ENCODE data around the gene CLN3. TPM values are rescaled to one million over a fixed set of nuclear protein-coding genes. Genes with fewer than 3 reads are reported as not detected.
"Not testable (repeated sequence)": the region's sequence is repeated elsewhere in the genome, so short reads cannot be mapped to it uniquely, and the experiment has no call there.

The CLN3 gene
- total RNA-seq, 1 experiment from 2014 or later: 19.7 TPM

- no peaks in the 10 kb centered on the region for H3K27me3 Mint-ChIP-seq (ENCODE audit: insufficient read depth, unreplicated experiment)
- ChIA-PET CTCF (no interaction called here), POLR2A (no interaction called here)
- TF ChIP-seq CTCF (IDR thresholded peaks at IDR 0.05; ENCODE audit: unreplicated experiment): no peak
- no peaks in the 10 kb centered on the region for H3K9me3 Mint-ChIP-seq (ENCODE audit: unreplicated experiment)
- H3K4me3 Mint-ChIP-seq (ENCODE audit: unreplicated experiment): no peak overlapping the region
- H3K27ac Mint-ChIP-seq (ENCODE audit: low read depth, unreplicated experiment): peak overlapping the region; percentile 69
- DNase-seq (ENCODE audit: unreplicated experiment): no peak
- peaks cover 48% of the 10 kb centered on the region for H3K36me3 Mint-ChIP-seq (ENCODE audit: insufficient read depth, unreplicated experiment)
- intact Hi-C loops (cut with micrococcal nuclease): no loop called here
- no peaks in the 10 kb centered on the region for H3K4me1 Mint-ChIP-seq (ENCODE audit: insufficient read depth, unreplicated experiment)
- no TSS peak for BruUV-seq (replicated peaks)
Observed at GRCh38 chr16:28473714-28474265, 18.1 kb downstream of the CLN3 start.

- CTCF ChIA-PET; intact Hi-C loops (cut with micrococcal nuclease); H3K4me1 Mint-ChIP-seq (ENCODE audit: insufficient read depth, unreplicated experiment); H3K27ac Mint-ChIP-seq (ENCODE audit: low read depth, unreplicated experiment); POLR2A ChIA-PET; H3K36me3 Mint-ChIP-seq (ENCODE audit: insufficient read depth, unreplicated experiment); BruUV-seq (replicated peaks); H3K9me3 Mint-ChIP-seq (ENCODE audit: unreplicated experiment); H3K4me3 Mint-ChIP-seq (ENCODE audit: unreplicated experiment); DNase-seq (ENCODE audit: unreplicated experiment); H3K27me3 Mint-ChIP-seq (ENCODE audit: insufficient read depth, unreplicated experiment): not testable (repeated sequence)
Observed at GRCh38 chr16:28447081-28447480, 44.8 kb downstream of the CLN3 start.

- H3K4me1 Mint-ChIP-seq (ENCODE audit: insufficient read depth, unreplicated experiment); BruUV-seq (replicated peaks); H3K9me3 Mint-ChIP-seq (ENCODE audit: unreplicated experiment); H3K4me3 Mint-ChIP-seq (ENCODE audit: unreplicated experiment); H3K27ac Mint-ChIP-seq (ENCODE audit: low read depth, unreplicated experiment); H3K27me3 Mint-ChIP-seq (ENCODE audit: insufficient read depth, unreplicated experiment); DNase-seq (ENCODE audit: unreplicated experiment); POLR2A ChIA-PET; CTCF ChIA-PET; intact Hi-C loops (cut with micrococcal nuclease); H3K36me3 Mint-ChIP-seq (ENCODE audit: insufficient read depth, unreplicated experiment): not testable (repeated sequence)
Observed at GRCh38 chr16:28446388-28446787, 45.5 kb downstream of the CLN3 start.

- POLR2A ChIA-PET; BruUV-seq (replicated peaks); H3K27me3 Mint-ChIP-seq (ENCODE audit: insufficient read depth, unreplicated experiment); H3K36me3 Mint-ChIP-seq (ENCODE audit: insufficient read depth, unreplicated experiment); CTCF ChIA-PET; H3K4me1 Mint-ChIP-seq (ENCODE audit: insufficient read depth, unreplicated experiment); intact Hi-C loops (cut with micrococcal nuclease); H3K4me3 Mint-ChIP-seq (ENCODE audit: unreplicated experiment); H3K9me3 Mint-ChIP-seq (ENCODE audit: unreplicated experiment); DNase-seq (ENCODE audit: unreplicated experiment); H3K27ac Mint-ChIP-seq (ENCODE audit: low read depth, unreplicated experiment): not testable (repeated sequence)
Observed at GRCh38 chr16:28443943-28444342, 47.9 kb downstream of the CLN3 start.

GRCh38 chr16:28438899-28439298, 53.0 kb downstream of the CLN3 start:
- H3K36me3 Mint-ChIP-seq (ENCODE audit: insufficient read depth, unreplicated experiment); H3K4me3 Mint-ChIP-seq (ENCODE audit: unreplicated experiment); DNase-seq (ENCODE audit: unreplicated experiment); CTCF ChIA-PET; H3K9me3 Mint-ChIP-seq (ENCODE audit: unreplicated experiment); H3K27me3 Mint-ChIP-seq (ENCODE audit: insufficient read depth, unreplicated experiment); BruUV-seq (replicated peaks); H3K27ac Mint-ChIP-seq (ENCODE audit: low read depth, unreplicated experiment); POLR2A ChIA-PET; intact Hi-C loops (cut with micrococcal nuclease); H3K4me1 Mint-ChIP-seq (ENCODE audit: insufficient read depth, unreplicated experiment): not testable (repeated sequence)

- CTCF ChIA-PET; H3K36me3 Mint-ChIP-seq (ENCODE audit: insufficient read depth, unreplicated experiment); BruUV-seq (replicated peaks); H3K4me3 Mint-ChIP-seq (ENCODE audit: unreplicated experiment); H3K27ac Mint-ChIP-seq (ENCODE audit: low read depth, unreplicated experiment); H3K4me1 Mint-ChIP-seq (ENCODE audit: insufficient read depth, unreplicated experiment); POLR2A ChIA-PET; H3K9me3 Mint-ChIP-seq (ENCODE audit: unreplicated experiment); intact Hi-C loops (cut with micrococcal nuclease); H3K27me3 Mint-ChIP-seq (ENCODE audit: insufficient read depth, unreplicated experiment); DNase-seq (ENCODE audit: unreplicated experiment): not testable (repeated sequence)
Observed at GRCh38 chr16:28435340-28435739, 56.5 kb downstream of the CLN3 start.

Other genes with a start within 250 kb of the CLN3 start
- 0.14 and 0.25 TPM in 2 replicates for gene SBK1, start 199.5 kb downstream of the CLN3 start, total RNA-seq (2022)
- gene NPIPB6, start 128.6 kb downstream of the CLN3 start, total RNA-seq (2022): 1.6 and 2.1 TPM in 2 replicates
- 33.3 and 165 TPM in 2 replicates for gene EIF3CL, start 88.2 kb downstream of the CLN3 start, total RNA-seq (2022)
- gene NPIPB7, start 19.7 kb downstream of the CLN3 start, total RNA-seq (2022): not detected in 2 replicates
- 0.09 and 0.10 TPM in 2 replicates for gene APOBR, start 2.6 kb upstream of the CLN3 start, total RNA-seq (2022)
- not detected in 2 replicates for gene IL27, start 14.8 kb upstream of the CLN3 start, total RNA-seq (2022)
- 291 and 345 TPM in 2 replicates for gene NUPR1, start 46.9 kb upstream of the CLN3 start, total RNA-seq (2022)
- 13.9 and 23.5 TPM in 2 replicates for gene SGF29, start 61.8 kb upstream of the CLN3 start, total RNA-seq (2022)
- 0.44 and 0.76 TPM in 2 replicates for gene SULT1A2, start 105.0 kb upstream of the CLN3 start, total RNA-seq (2022)
- gene SULT1A1, start 118.0 kb upstream of the CLN3 start, total RNA-seq (2022): 4.2 and 5.3 TPM in 2 replicates
- gene NPIPB8, start 146.0 kb upstream of the CLN3 start, total RNA-seq (2022): not detected in 2 replicates
- 968 and 1,390 TPM in 2 replicates for gene EIF3C, start 219.4 kb upstream of the CLN3 start, total RNA-seq (2022)